HG03060 (cell line): Measurements from ENCODE around the gene CRY2.
A peak's percentile ranks its signal among the peaks of the same experiment; 100 is the strongest.
"Not testable (repeated sequence)": the region's sequence is repeated elsewhere in the genome, so short reads cannot be mapped to it uniquely, and the experiment has no call there.

Experiments
- ATAC-seq: cut with Tn5 transposase; IDR thresholded peaks from one replicate; pipeline ENCODE4 v1.9.1; 2021; ENCODE audit warnings: low read depth, moderate number of reproducible peaks; ENCODE audit not compliant: unreplicated experiment

The CRY2 gene

DNA sequence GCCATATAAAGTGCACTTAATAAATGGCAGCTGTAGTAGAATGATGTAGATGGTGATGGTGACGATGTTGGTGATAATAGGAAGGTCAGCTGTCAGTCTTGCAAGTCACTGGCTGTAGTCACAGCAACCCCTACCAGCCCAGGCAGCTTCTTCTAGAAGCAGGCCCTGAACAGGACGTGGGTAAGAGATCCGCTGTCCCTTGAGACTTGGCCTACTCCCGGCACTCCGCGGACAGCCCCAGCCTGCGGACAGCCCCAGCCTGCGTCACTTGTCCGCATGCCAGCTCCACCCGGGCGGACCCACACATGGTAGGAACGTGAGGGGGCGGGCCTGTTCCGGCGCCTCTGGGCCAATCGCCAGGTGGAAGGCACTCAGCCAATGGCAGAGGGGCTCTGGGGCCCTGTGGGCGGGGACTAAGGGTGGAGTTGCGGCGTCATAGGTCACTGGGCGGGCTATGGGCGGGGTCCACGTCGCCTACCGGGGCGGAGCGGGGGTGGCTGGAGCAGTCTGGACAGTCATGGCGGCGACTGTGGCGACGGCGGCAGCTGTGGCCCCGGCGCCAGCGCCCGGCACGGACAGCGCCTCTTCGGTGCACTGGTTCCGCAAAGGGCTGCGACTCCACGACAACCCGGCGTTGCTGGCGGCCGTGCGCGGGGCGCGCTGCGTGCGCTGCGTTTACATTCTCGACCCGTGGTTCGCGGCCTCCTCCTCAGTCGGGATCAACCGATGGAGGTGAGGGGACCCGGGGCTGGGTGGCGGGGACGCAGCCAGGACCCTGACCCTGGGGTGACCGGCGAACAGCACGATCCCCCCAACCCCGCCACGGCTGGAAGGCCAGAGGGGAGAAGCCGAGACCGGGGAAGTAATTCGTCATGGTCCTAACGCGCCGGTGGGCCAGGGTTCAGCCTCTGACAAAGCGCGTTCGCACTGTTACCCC lies at the start of gene CRY2:
Gene CRY2 (plus strand): TSS at position 502 of the 937 bp plus-strand sequence. CDS start 16 bp downstream, at position 518.
- peak; percentile 78 for ATAC-seq

DNA sequence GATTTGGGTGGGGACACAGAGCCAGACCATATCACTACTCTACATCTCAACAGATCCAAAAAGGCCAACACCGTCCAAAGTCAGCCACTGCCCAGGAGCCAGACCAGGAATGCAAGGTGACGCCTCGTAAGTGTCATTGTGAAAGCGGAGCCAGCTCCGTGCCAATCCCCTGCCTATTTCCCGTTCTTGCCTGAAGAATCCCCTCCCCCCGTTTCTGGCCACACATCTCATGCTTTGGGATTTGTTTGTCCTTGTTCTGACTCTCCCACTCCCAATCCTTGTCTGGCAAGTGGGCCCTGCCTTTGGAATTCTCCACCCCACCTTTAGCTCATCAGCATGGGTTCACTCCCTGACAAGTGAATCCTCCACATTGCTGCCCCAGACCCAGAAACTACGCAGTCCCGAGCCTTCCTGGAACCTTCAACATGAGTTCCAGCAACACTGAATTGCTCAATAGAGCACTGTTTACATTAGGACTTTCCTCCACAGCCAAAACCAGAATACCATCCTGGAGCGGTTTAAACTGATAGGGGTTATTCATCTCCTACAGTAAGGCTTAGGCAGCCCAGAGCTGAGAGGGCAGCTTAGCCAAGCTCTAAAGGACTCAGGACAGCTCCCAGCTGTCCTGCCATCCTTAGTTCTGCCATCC lies 48.4 kb upstream of the CRY2 start:
- no peak for ATAC-seq

DNA sequence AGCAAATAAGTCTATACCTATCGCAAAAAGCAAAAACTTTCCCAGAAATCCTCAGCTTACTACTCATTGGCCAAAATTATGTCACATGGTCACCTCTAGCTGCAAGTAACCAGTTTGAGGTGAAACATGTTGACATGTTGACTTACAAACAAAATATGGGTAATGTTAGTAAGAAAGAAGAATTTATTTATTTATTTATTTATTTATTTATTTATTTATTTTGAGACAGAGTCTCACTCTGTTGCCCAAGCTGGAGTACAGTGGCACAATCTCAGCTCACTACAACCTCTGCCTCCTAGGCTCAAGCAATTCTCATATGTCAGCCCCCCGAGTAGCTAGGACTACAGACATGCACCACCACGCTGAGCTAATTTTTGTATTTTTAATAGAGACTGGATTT lies 47.7 kb upstream of the CRY2 start:
- ATAC-seq: no peak

DNA sequence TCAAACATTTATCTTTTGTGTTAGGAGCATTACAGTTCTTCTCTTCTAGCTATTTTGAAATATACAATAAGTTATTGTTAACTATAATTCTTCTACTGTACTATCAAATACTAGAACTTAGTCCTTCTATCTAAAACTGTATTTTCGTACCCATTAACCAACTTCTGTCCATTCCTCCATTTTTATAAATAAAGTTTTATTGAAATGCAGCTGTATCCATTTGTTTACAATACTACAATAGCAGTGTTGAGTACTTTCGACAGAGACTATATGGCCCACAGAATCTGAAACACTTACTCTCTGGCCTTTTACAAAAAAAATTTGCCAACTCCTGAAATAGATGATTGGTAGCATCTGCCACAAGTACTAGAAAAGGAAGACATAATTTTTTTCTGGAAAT lies 47.0 kb upstream of the CRY2 start:
- no peak for ATAC-seq

DNA sequence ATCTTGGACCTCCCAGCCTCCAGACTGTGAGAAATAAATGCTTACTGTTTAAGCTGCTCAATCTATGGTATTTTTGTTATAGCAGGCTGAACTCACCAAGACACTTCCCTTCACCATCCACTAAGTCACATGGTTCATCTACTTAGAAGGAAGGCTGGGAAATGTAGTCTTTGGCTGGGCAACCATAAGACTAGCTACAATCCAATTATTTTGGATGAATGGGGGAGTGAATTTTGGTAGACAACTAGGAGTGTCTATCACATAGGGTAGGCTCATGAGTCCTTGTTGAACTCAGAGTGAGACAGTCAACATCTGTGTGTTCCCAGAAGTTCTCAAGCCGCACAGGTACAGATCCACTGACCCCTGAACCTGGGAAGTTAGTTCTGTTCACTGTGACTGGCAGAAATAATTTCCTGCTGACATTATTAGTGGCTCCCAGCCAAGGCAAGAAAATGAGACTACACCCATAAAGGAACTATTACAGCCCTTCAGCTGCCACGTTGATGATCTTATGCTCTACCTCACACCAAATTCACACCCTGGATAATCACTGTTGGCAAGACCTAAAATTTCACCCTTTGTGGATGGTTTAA lies 45.5 kb upstream of the CRY2 start:
- ATAC-seq: no peak

DNA sequence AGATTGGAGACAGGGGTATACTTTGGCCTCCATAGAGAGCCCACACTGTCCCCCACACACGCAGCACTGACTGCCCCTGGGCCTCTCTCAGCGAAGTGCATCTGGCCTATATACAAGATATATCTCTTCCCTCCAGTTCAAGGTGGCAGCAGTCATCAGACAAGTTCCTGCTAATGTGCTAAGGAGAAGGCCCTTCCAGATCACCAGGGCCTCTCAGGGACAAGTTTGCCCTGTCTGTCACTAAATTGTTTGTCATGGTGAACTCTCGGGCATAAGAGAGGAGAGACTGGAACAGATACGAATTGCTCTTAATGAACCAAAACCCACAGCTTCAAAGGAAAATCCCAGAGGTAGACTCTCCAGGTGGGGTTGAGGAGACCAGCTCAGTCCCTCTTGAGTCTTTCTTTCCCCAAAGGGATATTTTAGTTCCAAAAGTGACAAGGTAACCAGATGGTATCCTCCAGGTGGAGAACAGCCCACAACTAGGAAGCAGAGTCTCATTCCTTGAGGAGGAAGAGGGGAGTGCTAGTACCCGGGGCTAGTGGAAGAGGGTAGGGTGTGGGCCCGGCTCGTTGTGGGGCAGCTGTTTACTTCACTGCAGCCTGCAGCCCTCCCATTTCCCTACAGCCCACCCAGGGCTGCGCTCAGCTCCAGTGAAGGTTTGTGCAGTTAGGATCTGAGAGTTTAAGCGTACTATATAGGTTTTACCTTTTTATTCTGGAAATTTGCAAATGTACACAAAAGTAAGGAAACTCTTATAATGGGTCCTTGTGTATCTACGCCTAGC lies 44.6 kb upstream of the CRY2 start:
- no peak for ATAC-seq

DNA sequence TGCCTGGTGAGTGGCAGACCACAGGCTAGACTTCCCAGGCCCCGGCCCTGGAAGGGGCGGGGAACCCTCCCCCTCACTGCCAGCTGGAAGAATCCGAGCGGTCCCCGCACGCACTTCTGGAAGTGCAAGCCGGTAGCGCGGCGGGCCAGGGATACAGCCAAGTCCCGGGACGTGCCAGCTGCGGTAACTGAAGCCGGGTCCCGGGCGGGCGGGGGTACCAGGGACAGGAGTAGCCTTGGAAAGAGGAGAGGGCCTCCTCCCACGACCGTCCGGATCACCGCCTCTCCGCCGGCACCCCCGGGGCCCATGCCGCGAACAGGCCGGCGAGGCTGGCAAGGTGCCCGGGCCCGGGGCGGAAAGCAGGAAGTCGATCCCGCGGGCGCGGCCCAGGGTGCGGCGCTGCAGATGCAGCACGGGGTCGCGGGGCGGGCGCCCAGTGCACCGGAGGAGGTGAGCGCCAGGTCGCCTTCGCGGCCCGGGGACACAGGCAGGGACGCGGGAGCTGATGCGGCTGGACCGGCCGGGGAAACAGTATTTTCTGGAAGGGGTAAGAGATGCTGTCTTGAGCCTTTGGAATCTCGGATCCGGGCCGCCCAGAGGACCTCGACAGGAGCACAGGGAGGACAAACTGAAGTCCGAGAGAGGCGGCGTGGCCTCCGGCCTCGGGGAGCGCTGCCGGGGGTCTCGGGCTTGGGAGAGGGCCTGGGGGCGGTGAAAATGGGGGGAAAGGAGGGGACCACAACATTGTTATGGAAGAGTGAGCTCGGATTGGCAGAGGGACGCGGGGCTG lies 43.1 kb upstream of the CRY2 start:
- no peak for ATAC-seq

DNA sequence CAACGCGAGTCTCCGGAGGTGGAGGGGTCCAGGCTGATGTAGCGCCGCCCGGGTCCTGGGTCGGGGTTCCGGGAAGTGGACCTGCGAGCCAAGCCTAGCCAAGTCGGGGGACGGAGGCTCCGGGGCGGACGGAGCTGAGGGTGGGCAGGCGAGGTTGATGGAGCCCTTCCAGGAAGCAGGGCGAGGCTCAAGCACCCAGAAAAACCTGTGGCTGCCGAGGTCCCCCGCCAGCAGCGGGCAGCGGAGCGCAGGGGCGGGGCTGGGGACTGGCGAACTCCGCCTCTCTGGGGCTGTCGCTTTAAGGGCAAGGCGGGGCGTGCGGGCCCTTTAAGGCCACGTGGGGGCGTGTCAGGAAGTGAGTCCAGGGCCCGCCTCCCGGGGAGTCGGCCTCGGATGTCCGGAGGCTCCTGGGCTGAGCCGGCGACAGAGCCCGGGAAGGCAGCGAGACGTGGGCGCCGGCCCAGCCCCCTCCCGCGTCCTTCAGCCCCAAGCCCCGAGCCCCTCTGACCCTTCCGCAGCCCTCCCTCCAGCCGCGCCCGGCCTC lies 42.4 kb upstream of the CRY2 start, which contains the start of gene SLC35C1:
Gene SLC35C1 (plus strand): TSS at position 389 of the 544 bp plus-strand sequence. CDS start 653 bp downstream, outside the sequence.
- peak; percentile 80 for ATAC-seq

DNA sequence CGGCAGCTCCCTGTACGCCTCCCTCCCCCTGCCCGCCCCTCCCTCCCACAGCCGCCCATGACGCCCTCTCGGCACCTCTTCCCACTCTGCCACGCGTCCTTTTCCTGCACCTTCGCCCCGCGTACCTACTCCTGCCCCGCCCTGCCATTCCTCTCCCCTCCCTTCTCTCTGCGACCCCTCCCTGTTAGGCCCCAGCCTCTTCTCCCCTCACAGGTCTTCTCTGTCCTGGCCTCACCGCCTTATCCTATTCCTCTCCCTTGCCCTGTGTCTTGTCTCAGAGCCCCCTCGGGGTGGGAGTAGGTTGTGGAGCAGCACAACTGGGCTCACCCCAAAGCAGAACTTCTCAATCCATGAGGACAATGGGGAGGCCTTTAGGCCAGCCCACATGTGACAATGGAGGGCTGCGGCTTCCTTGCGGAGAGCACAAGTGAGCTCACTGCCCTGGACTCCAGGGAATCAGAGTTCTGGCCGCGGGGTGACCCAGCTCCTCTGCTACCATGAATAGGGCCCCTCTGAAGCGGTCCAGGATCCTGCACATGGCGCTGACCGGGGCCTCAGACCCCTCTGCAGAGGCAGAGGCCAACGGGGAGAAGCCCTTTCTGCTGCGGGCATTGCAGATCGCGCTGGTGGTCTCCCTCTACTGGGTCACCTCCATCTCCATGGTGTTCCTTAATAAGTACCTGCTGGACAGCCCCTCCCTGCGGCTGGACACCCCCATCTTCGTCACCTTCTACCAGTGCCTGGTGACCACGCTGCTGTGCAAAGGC lies 41.8 kb upstream of the CRY2 start:
- ATAC-seq: no peak

DNA sequence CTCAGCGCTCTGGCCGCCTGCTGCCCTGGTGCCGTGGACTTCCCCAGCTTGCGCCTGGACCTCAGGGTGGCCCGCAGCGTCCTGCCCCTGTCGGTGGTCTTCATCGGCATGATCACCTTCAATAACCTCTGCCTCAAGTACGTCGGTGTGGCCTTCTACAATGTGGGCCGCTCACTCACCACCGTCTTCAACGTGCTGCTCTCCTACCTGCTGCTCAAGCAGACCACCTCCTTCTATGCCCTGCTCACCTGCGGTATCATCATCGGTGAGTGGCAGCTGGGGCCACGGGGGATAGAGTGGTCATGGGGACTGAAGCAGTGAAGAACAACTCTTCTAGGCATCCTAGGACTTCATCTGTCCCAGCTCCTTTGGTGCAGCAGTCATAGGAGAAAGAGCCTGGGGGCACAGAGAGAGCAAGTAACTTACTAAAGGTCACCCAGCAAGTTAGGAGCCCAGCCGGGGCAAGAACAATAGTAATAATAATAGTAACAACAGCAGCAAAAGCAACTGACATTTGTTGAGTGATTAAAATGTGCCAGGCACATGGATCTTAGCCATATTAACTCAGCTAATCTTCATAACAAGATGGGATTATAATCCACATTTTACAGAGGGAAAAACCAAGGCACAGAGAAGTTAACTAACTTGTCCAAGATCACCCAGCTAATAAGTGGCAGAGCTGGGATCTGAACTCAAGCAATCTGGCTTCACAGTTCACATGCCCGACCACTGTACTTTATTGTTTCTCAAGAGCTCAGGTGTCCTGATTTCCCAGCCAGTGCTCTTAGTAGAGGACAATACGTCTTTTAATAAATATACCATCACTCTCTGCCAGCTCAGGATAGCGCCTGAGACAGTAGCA lies 41.0 kb upstream of the CRY2 start:
- no peak for ATAC-seq

DNA sequence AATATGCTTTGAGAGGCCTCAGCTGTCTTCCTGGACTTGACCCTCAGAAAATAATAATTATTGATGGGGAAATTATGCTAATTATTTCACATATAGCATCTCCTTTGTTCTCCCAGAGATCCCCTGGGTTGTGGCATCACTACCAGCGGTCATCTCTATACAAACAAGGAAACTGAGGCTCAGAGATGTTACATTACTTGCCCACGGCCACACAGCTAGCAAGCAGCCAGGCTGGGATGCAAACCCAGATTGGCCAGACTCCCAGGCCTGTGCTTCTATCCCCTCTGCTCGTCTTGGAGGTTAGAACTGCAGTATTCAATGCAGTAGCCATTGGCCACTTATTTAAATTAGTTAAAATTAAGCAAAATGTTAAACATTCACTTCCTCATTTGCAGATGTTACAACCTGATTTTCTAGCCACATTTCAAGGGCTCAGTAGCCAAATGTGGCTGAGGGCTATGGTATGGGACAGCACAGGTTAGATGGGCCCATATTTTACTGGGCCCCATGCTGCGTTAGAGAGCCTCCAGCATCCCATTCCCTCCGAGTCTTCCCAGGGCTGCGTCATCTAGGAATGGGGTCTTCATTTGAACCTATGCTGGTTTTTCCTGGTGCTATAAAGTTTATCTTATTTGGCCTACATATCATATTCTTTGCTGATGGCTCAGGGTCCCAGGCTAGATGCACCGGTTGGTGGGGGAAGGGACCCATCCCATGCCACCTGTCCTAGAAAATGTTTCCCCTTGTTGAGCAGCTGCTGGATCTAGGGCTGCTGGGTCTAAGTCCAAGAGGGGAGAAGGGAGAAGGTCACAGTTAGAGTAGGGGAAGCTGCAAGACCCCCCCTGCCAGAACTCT lies 40.1 kb upstream of the CRY2 start:
- ATAC-seq: no peak

DNA sequence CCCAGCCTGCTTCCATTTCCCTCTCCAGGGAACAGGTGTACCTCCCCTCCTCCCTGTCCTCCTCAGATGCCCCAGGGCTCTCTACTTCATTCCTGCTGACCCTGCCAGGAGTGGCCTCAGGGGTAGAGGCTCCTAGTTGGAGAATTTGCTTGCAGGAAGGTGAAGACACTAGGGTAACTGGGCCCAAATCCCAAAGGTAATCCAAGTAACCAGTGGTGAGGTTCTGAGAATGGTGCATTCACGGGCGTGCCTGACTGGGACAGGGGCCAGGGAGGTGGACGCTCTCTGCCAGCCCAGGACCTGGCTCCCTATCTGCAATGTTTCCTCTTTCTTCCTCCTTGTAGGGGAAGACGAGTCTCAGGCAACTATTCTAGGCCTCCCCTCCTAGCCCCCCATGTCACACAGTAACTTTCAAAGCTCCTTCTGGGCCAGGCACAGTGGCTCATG lies 39.5 kb upstream of the CRY2 start:
- no peak for ATAC-seq

DNA sequence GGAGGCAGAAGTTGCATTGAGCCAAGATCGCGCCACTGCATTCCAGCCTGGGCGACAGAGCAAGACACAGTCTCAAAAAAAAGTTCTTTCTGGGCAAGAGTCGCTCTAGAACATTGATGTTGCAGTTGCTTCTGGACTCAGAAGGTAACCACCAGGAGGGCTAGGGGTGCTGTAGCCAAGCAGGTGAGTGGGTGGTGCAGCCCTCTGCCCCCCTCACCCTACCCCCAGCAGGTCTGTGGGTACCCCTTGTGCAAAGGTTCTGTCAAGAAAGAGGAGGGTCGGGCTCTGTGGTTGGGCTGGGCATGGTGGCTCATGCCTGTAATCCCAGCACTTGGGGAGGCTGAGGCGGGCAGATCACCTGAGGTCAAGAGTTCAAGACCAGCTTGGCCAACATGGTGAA lies 38.8 kb upstream of the CRY2 start:
- ATAC-seq: not testable (repeated sequence)

DNA sequence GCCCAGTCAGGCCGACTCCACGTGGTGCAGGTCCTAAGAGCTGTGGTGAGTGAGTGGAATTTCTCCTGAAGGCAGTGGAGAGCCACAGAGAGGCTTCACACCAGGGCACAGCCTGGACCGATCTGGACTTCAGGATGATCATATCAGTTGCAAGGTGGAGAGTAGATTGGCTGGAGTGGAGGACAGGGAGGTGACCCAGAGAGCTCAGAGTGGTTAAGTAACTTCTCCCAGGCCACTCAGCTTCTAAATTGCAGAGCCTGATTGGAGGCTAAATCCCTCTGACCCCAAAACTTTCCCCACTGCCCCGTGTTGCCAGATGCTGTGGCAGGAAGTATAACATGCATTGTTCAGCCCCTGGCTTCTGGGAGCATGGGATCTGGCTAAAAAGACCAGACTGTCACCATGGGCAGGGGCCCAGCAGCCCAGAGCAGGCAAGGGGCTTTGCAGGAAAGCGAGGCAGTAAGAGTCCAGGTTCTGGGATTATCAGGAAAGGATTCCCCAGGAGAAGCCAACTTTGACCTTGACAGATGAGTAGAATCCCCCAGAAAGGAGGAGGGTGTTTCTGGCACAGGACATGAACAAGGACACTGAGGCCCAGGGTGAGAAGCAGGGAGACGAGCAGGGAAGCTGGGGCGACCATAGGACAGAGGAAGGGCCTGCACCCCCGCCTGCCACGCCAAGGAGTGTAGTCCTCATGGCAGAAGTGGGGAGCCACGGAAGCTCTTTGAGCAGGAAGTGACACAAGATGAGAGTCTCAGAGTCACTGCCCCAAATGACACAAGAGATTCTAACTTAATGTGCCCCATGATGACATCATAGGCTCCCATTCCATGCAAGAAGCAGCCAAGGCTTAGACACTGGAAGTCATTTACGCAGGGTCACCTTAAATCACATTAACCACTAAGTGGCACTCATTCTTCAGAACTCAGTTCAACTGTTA lies 37.5 kb upstream of the CRY2 start:
- ATAC-seq: no peak

DNA sequence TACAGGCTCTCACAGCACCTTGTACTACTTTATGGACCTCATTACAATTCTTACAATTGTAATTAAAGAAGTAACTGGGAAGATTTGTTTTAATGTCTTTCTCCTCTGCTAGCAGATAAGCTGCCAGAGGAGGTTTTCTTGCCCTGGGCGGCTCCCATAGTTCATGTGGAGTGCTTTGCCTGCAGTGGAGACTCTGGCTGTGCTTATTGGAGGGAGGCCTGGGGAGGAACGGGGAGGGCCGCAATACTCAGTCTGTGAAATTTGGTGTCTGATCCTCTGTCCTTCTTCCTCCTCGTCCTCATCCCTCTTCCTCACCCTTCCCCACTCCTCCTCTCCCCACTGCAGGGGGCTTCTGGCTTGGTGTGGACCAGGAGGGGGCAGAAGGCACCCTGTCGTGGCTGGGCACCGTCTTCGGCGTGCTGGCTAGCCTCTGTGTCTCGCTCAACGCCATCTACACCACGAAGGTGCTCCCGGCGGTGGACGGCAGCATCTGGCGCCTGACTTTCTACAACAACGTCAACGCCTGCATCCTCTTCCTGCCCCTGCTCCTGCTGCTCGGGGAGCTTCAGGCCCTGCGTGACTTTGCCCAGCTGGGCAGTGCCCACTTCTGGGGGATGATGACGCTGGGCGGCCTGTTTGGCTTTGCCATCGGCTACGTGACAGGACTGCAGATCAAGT lies 36.7 kb upstream of the CRY2 start:
- no peak for ATAC-seq
